BJ (cell line): ENCODE measurements around the gene ABCC3. TPM values are rescaled to one million over a fixed set of nuclear protein-coding genes. Genes with fewer than 3 reads are reported as not detected.

ENCODE experiments used
- CTCF ChIA-PET: fragments of 350-600 bp; formaldehyde crosslinking; extraction: SDS; loops from one replicate; lab custom pipeline; 2021; ENCODE audit warnings: antibody characterized with exemption, inconsistent platforms; lab: Yijun Ruan, JAX
- POLR2A ChIA-PET: fragments of 300-600 bp; sonication (Branson Sonifier 250); formaldehyde crosslinking; extraction: SDS; loops from one replicate; lab custom pipeline; 2021; ENCODE audit warnings: antibody characterized with exemption; lab: Charles Lee
- DNase-seq: peaks from one replicate; pipeline ENCODE4 v3.0.0-alpha.2; 2011; ENCODE audit warnings: low read depth
- H3K27me3 ChIP-seq: 2 replicates; pipeline ENCODE4 v1.6.0; 2011; ENCODE audit warnings: low read length; ENCODE audit not compliant: control insufficient read depth, insufficient read depth
- H3K36me3 ChIP-seq: 2 replicates; pipeline ENCODE4 v1.5.1; 2011; ENCODE audit warnings: low read length; ENCODE audit not compliant: control insufficient read depth, insufficient read depth
- H3K4me3 ChIP-seq: 2 replicates; pipeline ENCODE4 v1.5.1; 2011; ENCODE audit warnings: low read depth, mild to moderate bottlenecking, control low read depth, low read length
- CTCF ChIP-seq: IDR thresholded peaks from 2 replicates; pipeline ENCODE4 v1.5.1; 2011; ENCODE audit warnings: low read depth, mild to moderate bottlenecking, control low read depth, inconsistent platforms, low read length, moderate library complexity; ENCODE audit not compliant: insufficient read depth
- polyA plus RNA-seq: library from polyadenylated mRNA; depleted of rRNA; stranded (reverse); fragments of >200 nt; gene quantifications from 2 replicates; pipeline ENCODE4 v1.2.3, GENCODE V29; 2011

Gene ABCC3
- polyA plus RNA-seq, 1 experiment, result 56.4 TPM

GRCh38 chr17:50684288-50684611 lies 49.6 kb downstream of the ABCC3 start:
- TF ChIP-seq CTCF, result no peak
- Histone ChIP-seq H3K27me3 (no peaks in the 10 kb centered on the region), H3K4me3 (no peak overlapping the region), H3K36me3 (peaks cover 7% of the 10 kb centered on the region)
- ChIA-PET CTCF (interaction anchor here (0.7 to 5.3 kb wide), 6 partner anchors 11 to 59 kb away, joined by 3 to 28 read pairs (median 4); no protein-coding TSS in a partner anchor), POLR2A (no interaction called here)
- no peak for DNase-seq

GRCh38 chr17:50684612-50685333 lies 50.1 kb downstream of the ABCC3 start:
- H3K4me3 ChIP-seq, result no peak overlapping the region
- no peak for DNase-seq
- ChIA-PET POLR2A (no interaction called here), CTCF (interaction anchor here (0.7 to 5.3 kb wide), 6 partner anchors 11 to 59 kb away, joined by 3 to 28 read pairs (median 4); no protein-coding TSS in a partner anchor)
- H3K36me3 ChIP-seq, result peaks cover 4% of the 10 kb centered on the region
- H3K27me3 ChIP-seq, result no peaks in the 10 kb centered on the region
- TF ChIP-seq CTCF, result no peak

GRCh38 chr17:50685334-50685665 lies 50.6 kb downstream of the ABCC3 start:
- DNase-seq, result no peak
- Histone ChIP-seq H3K27me3 (no peaks in the 10 kb centered on the region), H3K36me3 (peaks cover 4% of the 10 kb centered on the region), H3K4me3 (no peak overlapping the region)
- ChIA-PET CTCF (interaction anchor here (1.4 to 5.3 kb wide), 3 partner anchors 10 to 54 kb away, joined by 5 to 28 read pairs (median 9); no protein-coding TSS in a partner anchor), POLR2A (no interaction called here)
- no peak for TF ChIP-seq CTCF

GRCh38 chr17:50685691-50686493 lies 51.2 kb downstream of the ABCC3 start:
- TF ChIP-seq CTCF, result no peak
- DNase-seq, result no peak
- Histone ChIP-seq H3K36me3 (peaks cover 4% of the 10 kb centered on the region), H3K27me3 (no peaks in the 10 kb centered on the region), H3K4me3 (no peak overlapping the region)
- POLR2A ChIA-PET, result no interaction called here
- CTCF ChIA-PET, result interaction anchor here (2.7 to 5.3 kb wide), 2 partner anchors 10 to 55 kb away, joined by 9 to 28 read pairs; no protein-coding TSS in a partner anchor
